ENCODE results near the gene AASS. TPM values are rescaled to one million over a fixed set of nuclear protein-coding genes. Genes with fewer than 3 reads are reported as not detected.
A peak's percentile ranks its signal among the peaks of the same experiment; 100 is the strongest.

The AASS gene
- total RNA-seq, 1 experiment from 2014 or later = 0.91 TPM

- BruUV-seq (replicated peaks) = no TSS peak
- ATAC-seq (no peak), DNase-seq (no peak)
- H3K27ac ChIP-seq (ENCODE audit: low read length) = no peak overlapping the region
- H3K9me3 ChIP-seq (ENCODE audit: low read length) = no peaks in the 10 kb centered on the region
- H3K9ac ChIP-seq (ENCODE audit: low read length) = no peak overlapping the region
- ChIA-PET CTCF (no interaction called here), POLR2A (ENCODE audit: unreplicated experiment) (no interaction called here)
- no peaks in the 10 kb centered on the region for H3K79me2 ChIP-seq (ENCODE audit: low read length)
- H3K4me2 ChIP-seq (ENCODE audit: low read length) = no peak overlapping the region
- H2AFZ ChIP-seq (ENCODE audit: low read length) = no peak overlapping the region
- H3F3A ChIP-seq (ENCODE audit: low read length, unreplicated experiment) = no peaks in the 10 kb centered on the region
- H3K4me1 ChIP-seq (ENCODE audit: insufficient read depth, low read length) = no peaks in the 10 kb centered on the region
- no peak for TF ChIP-seq EZH2phosphoT487 (IDR thresholded peaks at IDR 0.05; ENCODE audit: borderline replicate concordance, low read length)
- no peak for TF ChIP-seq EZH2 (IDR thresholded peaks at IDR 0.05; ENCODE audit: low read length, unreplicated experiment)
- TF ChIP-seq CTCF (conservative IDR thresholded peaks at IDR 0.05; ENCODE audit: low read depth, low read length) = no peak
- H3K27me3 ChIP-seq (ENCODE audit: low read length) = no peaks in the 10 kb centered on the region
- no peaks in the 10 kb centered on the region for H3K9me2 ChIP-seq (replicated peaks; ENCODE audit: low read length)
- no peak overlapping the region for H3K4me3 ChIP-seq (ENCODE audit: low read length)
- H4K20me1 ChIP-seq (ENCODE audit: low read length) = no peaks in the 10 kb centered on the region
- intact Hi-C loops (cut with micrococcal nuclease) = no loop called here
- H3K36me3 ChIP-seq (ENCODE audit: low read depth, low read length) = no peaks in the 10 kb centered on the region
Measured at GRCh38 chr7:122133477-122133876, 10.6 kb downstream of the AASS start.

GRCh38 chr7:122132341-122132740, 11.7 kb downstream of the AASS start:
- no peak overlapping the region for H3K4me3 ChIP-seq (ENCODE audit: low read length)
- ATAC-seq = no peak
- H3K9me3 ChIP-seq (ENCODE audit: low read length) = no peaks in the 10 kb centered on the region
- no peak for TF ChIP-seq EZH2phosphoT487 (IDR thresholded peaks at IDR 0.05; ENCODE audit: borderline replicate concordance, low read length)
- no peak for TF ChIP-seq CTCF (conservative IDR thresholded peaks at IDR 0.05; ENCODE audit: low read depth, low read length)
- TF ChIP-seq EZH2 (IDR thresholded peaks at IDR 0.05; ENCODE audit: low read length, unreplicated experiment) = no peak
- no TSS peak for BruUV-seq (replicated peaks)
- no peaks in the 10 kb centered on the region for H3F3A ChIP-seq (ENCODE audit: low read length, unreplicated experiment)
- H3K9ac ChIP-seq (ENCODE audit: low read length) = no peak overlapping the region
- H4K20me1 ChIP-seq (ENCODE audit: low read length) = no peaks in the 10 kb centered on the region
- intact Hi-C loops (cut with micrococcal nuclease) = no loop called here
- H2AFZ ChIP-seq (ENCODE audit: low read length) = no peak overlapping the region
- H3K4me2 ChIP-seq (ENCODE audit: low read length) = no peak overlapping the region
- CTCF ChIA-PET = no interaction called here
- H3K4me1 ChIP-seq (ENCODE audit: insufficient read depth, low read length) = no peaks in the 10 kb centered on the region
- peak; percentile 19 for DNase-seq
- no peaks in the 10 kb centered on the region for H3K36me3 ChIP-seq (ENCODE audit: low read depth, low read length)
- H3K27ac ChIP-seq (ENCODE audit: low read length) = no peak overlapping the region
- H3K79me2 ChIP-seq (ENCODE audit: low read length) = no peaks in the 10 kb centered on the region
- no peaks in the 10 kb centered on the region for H3K9me2 ChIP-seq (replicated peaks; ENCODE audit: low read length)
- no peaks in the 10 kb centered on the region; the same call in 1 of the 2 replicates for H3K27me3 ChIP-seq (ENCODE audit: low read length)
- POLR2A ChIA-PET (ENCODE audit: unreplicated experiment) = no interaction called here

- POLR2A ChIA-PET (ENCODE audit: unreplicated experiment) = no interaction called here
- intact Hi-C loops (cut with micrococcal nuclease) = no loop called here
- H2AFZ ChIP-seq (ENCODE audit: low read length) = no peak overlapping the region
- no peaks in the 10 kb centered on the region for H3K9me2 ChIP-seq (replicated peaks; ENCODE audit: low read length)
- ATAC-seq = no peak
- TF ChIP-seq CTCF (conservative IDR thresholded peaks at IDR 0.05; ENCODE audit: low read depth, low read length) = no peak
- H3K4me3 ChIP-seq (ENCODE audit: low read length) = no peak overlapping the region
- no peaks in the 10 kb centered on the region for H3F3A ChIP-seq (ENCODE audit: low read length, unreplicated experiment)
- CTCF ChIA-PET = no interaction called here
- no peaks in the 10 kb centered on the region for H3K9me3 ChIP-seq (ENCODE audit: low read length)
- no peaks in the 10 kb centered on the region; the same call in 1 of the 2 replicates for H3K27me3 ChIP-seq (ENCODE audit: low read length)
- H3K27ac ChIP-seq (ENCODE audit: low read length) = no peak overlapping the region
- no peak for DNase-seq
- H3K36me3 ChIP-seq (ENCODE audit: low read depth, low read length) = no peaks in the 10 kb centered on the region
- H3K4me2 ChIP-seq (ENCODE audit: low read length) = no peak overlapping the region
- no peak overlapping the region for H3K9ac ChIP-seq (ENCODE audit: low read length)
- no peaks in the 10 kb centered on the region for H4K20me1 ChIP-seq (ENCODE audit: low read length)
- BruUV-seq (replicated peaks) = no TSS peak
- no peaks in the 10 kb centered on the region for H3K79me2 ChIP-seq (ENCODE audit: low read length)
- H3K4me1 ChIP-seq (ENCODE audit: insufficient read depth, low read length) = no peaks in the 10 kb centered on the region
Measured at GRCh38 chr7:122123746-122124145, 20.3 kb downstream of the AASS start.
